ENCODE data around the gene MARF1. TPM values are rescaled to one million over a fixed set of nuclear protein-coding genes. Genes with fewer than 3 reads are reported as not detected.

MARF1 gene
- polyA plus RNA-seq, 1 experiment, result 31.6 TPM

GRCh38 chr16:15594711-15595320 lies 48.1 kb downstream of the MARF1 start:
- CTCF ChIA-PET, result no interaction called here
- POLR2A ChIA-PET, result no interaction called here
- DNase-seq (ENCODE audit: low read depth, low spot score), result no peak
- H3K27me3 ChIP-seq (ENCODE audit: control insufficient read depth, insufficient read depth, low read length), result no peaks in the 10 kb centered on the region
- TF ChIP-seq CTCF (IDR thresholded peaks at IDR 0.05; ENCODE audit: low read depth, low read length), result no peak
- no peak overlapping the region for H3K4me3 ChIP-seq (ENCODE audit: low read depth, low read length)
- no peaks in the 10 kb centered on the region; the same call in 1 of the 2 replicates for H3K9me3 ChIP-seq (ENCODE audit: control insufficient read depth, insufficient read depth, low read length)
- no peak overlapping the region for H3K27ac ChIP-seq (ENCODE audit: low read depth, low read length)

GRCh38 chr16:15593235-15593634 lies 49.7 kb downstream of the MARF1 start:
- Histone ChIP-seq H3K4me3 (ENCODE audit: low read depth, low read length) (no peak overlapping the region), H3K9me3 (ENCODE audit: control insufficient read depth, insufficient read depth, low read length) (no peaks in the 10 kb centered on the region; the same call in 1 of the 2 replicates), H3K27me3 (ENCODE audit: control insufficient read depth, insufficient read depth, low read length) (no peaks in the 10 kb centered on the region), H3K27ac (ENCODE audit: low read depth, low read length) (no peak overlapping the region)
- POLR2A ChIA-PET, result no interaction called here
- no peak for TF ChIP-seq CTCF (IDR thresholded peaks at IDR 0.05; ENCODE audit: low read depth, low read length)
- DNase-seq (ENCODE audit: low read depth, low spot score), result no peak
- CTCF ChIA-PET, result interaction anchor here (0.6 kb wide), 1 partner anchor 11 kb away, joined by 4 read pairs; no protein-coding TSS in a partner anchor

GRCh38 chr16:15592324-15592723 lies 50.6 kb downstream of the MARF1 start:
- ChIA-PET POLR2A (no interaction called here), CTCF (no interaction called here)
- Histone ChIP-seq H3K4me3 (ENCODE audit: low read depth, low read length) (no peak overlapping the region), H3K27me3 (ENCODE audit: control insufficient read depth, insufficient read depth, low read length) (no peaks in the 10 kb centered on the region), H3K9me3 (ENCODE audit: control insufficient read depth, insufficient read depth, low read length) (peaks cover 4% of the 10 kb centered on the region), H3K27ac (ENCODE audit: low read depth, low read length) (no peak overlapping the region)
- TF ChIP-seq CTCF (IDR thresholded peaks at IDR 0.05; ENCODE audit: low read depth, low read length), result no peak
- DNase-seq (ENCODE audit: low read depth, low spot score), result no peak

GRCh38 chr16:15587152-15587825 lies 55.7 kb downstream of the MARF1 start:
- POLR2A ChIA-PET, result interaction anchor here (0.6 kb wide), 1 partner anchor 62 kb away, joined by 3 read pairs; no protein-coding TSS in a partner anchor
- Histone ChIP-seq H3K27me3 (ENCODE audit: control insufficient read depth, insufficient read depth, low read length) (no peaks in the 10 kb centered on the region), H3K9me3 (ENCODE audit: control insufficient read depth, insufficient read depth, low read length) (peaks cover 16% of the 10 kb centered on the region), H3K4me3 (ENCODE audit: low read depth, low read length) (no peak overlapping the region), H3K27ac (ENCODE audit: low read depth, low read length) (no peak overlapping the region)
- no peak for DNase-seq (ENCODE audit: low read depth, low spot score)
- CTCF ChIA-PET, result no interaction called here
- no peak for TF ChIP-seq CTCF (IDR thresholded peaks at IDR 0.05; ENCODE audit: low read depth, low read length)

GRCh38 chr16:15586716-15587115 lies 56.2 kb downstream of the MARF1 start:
- ChIA-PET CTCF (no interaction called here), POLR2A (interaction anchor here (0.6 kb wide), 1 partner anchor 62 kb away, joined by 3 read pairs; no protein-coding TSS in a partner anchor)
- Histone ChIP-seq H3K27me3 (ENCODE audit: control insufficient read depth, insufficient read depth, low read length) (no peaks in the 10 kb centered on the region), H3K9me3 (ENCODE audit: control insufficient read depth, insufficient read depth, low read length) (peaks cover 16% of the 10 kb centered on the region), H3K27ac (ENCODE audit: low read depth, low read length) (no peak overlapping the region), H3K4me3 (ENCODE audit: low read depth, low read length) (no peak overlapping the region)
- TF ChIP-seq CTCF (IDR thresholded peaks at IDR 0.05; ENCODE audit: low read depth, low read length), result no peak
- no peak for DNase-seq (ENCODE audit: low read depth, low spot score)

Data from AG04450 (cell line).